ENCODE results near the gene SLC35B3.
"Not testable (repeated sequence)": the region's sequence is repeated elsewhere in the genome, so short reads cannot be mapped to it uniquely, and the experiment has no call there.

Gene SLC35B3
- total RNA-seq, result 25.1 to 25.6 reads per million in 2 donors

DNA sequence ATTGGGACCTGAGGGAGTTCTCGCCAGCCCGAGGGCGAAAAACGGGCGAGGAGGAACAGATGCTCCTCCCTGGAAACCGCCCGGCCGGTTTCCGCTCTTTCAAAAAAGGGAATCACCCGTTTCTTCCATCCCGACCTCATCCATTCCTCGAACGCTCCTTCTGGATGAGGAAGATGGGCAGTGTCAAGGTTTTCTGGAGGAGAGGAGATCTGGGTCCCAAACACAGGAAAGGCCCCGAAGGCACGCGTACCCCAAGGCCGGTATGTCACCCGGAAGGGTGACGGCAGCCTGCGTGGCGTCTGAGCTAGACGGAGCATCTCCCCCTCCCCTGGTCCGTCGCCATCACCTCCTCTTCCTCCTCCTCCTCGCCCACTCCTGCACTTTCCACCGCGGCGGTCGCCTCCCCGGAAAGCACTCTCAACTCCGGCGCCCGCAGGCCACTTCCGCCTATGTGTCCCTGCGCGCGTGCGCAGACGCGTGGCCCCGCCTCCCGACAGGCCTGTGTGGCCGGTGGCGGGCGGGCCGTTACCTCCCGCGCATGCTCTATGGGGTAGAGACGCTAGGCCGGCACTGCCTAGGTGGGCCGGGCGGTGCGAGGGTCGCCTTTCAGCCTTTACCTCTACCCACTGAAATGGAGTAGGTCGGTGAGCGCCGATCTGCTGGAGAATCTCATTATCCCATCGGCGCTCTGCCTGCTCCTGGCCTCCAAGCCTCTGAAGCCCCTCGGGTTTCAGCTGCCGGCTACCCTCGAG is at the start of gene SLC35B3:
TSS of gene SLC35B3 (minus strand) at position 453 of the 752 bp plus-strand sequence.
- DNase-seq, result peak; percentile 97

DNA sequence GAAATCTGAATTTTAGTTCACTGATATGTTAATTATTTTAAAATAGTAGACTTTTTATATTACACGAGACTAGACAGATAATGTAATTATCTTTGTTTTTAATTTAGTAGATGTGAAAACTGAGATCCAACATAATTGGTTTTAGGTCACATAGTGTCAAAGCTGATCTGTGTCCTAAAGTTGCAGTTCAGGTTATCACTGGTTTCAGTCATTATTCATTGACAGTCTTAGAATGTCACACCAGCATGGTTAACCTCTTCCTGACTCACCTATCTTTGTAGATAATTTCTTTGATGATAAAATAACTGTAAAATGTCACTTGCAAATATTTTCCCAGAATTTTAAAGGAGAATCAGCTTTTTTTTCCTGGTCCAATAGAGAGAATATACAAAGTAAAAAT is 48.3 kb upstream of the SLC35B3 start:
- DNase-seq, result no peak

DNA sequence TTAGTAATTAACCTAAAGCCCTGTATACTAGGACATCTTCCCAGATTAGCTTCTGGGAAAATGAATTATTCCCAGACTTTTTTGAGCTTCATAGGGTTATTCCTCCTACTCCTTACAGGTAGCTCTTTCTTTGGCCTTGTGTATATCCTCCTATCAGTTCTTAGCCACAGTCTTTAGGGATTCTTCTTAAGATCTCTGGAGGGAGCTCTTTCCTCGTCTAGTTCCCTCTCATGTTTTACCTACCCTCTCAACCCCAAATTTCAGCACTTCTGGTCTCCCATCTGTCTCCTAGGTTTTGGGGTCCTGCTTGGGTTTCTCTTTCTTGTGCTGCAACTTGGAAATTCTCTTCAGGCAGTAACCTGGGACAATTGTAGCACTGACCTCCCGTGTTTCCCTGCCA is 46.4 kb upstream of the SLC35B3 start:
- DNase-seq, result no peak

- DNase-seq, result no peak
These were observed 43.1 kb upstream of the SLC35B3 start for GRCh38 chr6:8478418-8478817.

DNA sequence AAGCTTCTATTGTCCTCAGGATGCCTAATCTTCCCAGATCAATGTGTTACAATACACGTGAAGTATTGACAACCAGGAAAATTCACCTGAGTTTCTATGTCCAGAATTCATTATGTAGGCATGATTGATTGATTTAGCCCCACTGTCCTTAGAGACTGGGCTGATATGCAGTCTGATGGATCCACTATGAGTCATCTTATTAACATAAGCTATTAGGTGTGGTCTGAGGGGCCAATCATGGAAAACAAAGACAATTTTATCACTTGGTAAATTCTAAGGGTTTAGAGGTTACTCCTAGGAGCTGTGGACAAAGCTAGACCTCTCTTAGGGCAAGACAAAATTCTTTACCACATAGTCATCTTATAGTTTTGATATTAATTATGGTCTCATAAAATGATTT is 41.3 kb upstream of the SLC35B3 start:
- DNase-seq, result no peak

DNA sequence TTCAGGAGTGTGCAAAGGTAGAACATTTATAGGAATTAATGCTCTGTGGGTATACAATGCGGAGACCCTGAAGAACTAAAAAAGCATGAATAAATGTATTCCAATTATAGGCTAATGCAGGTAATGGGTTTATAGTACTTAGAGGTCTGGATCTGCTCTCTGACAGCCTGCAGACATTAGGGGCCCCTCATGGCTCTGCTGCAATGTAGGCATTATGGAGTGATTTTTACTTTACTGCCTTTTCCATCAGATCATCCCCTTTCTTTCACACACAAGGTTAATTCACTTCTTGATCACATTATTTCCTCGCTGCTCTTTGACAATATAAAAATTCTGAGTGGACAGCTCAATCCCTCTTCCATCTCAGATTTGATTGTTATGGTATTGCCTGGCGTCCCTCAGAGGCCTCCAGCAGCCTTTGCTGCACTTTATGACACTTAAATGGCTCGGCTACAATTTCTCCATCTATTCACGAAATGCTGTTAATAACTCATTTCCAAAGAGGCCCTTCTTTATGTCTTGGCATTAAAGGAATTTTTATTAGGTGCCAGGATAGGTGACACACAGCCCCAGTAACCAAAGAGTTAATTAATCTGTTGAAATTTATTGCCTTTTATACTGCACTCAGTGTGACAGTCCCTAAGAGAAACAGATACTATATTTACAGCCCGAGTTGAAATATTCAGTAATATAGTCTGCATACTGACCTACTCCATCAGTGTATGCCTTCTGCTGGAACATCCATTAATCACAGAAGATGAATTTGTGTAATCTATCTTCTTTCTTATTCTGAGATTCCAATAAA is 33.4 kb upstream of the SLC35B3 start:
- no peak for DNase-seq

DNA sequence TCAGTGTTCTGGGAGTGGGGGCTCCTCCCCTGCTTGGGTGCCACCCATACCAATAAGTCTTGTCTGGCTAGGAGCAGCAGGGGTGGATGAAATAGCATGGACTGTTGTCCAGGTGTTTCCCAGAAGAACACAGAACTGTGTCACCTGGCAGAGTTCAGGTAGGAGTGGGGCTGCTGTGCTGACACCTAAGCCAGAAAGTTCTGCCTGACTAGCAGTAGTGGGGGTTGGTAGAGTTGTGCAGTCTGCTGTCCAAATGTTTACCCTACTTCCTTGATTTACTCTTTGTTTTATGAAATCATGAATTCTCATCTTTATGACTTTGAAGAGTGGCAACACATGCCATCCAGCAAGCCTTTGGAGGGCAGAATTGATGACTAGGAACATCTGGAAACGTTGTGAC is 27.3 kb upstream of the SLC35B3 start:
- DNase-seq, result no peak

GRCh38 chr6:8462169-8462568 is 26.8 kb upstream of the SLC35B3 start:
- DNase-seq, result no peak

GRCh38 chr6:8446391-8446790 is 11.0 kb upstream of the SLC35B3 start:
- DNase-seq, result no peak

DNA sequence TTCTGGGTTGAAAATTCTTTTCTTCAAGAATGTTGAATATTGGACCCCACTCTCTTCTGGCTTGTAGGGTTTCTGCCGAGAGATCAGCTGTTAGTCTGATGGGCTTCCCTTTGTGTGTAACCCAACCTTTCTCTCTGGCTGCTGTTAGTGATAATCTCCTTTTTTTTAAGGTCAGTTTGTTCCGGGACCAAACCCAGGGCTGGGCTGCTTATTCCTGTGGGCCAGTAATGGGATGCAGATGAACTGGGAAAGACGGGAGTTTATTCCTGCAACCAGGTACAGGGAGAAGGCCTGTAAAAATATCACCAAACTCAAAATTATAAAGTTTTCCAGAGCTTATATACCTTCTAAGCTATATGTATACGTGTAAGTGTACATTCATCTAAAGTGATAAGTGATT is 10.6 kb upstream of the SLC35B3 start:
- not testable (repeated sequence) for DNase-seq

DNA sequence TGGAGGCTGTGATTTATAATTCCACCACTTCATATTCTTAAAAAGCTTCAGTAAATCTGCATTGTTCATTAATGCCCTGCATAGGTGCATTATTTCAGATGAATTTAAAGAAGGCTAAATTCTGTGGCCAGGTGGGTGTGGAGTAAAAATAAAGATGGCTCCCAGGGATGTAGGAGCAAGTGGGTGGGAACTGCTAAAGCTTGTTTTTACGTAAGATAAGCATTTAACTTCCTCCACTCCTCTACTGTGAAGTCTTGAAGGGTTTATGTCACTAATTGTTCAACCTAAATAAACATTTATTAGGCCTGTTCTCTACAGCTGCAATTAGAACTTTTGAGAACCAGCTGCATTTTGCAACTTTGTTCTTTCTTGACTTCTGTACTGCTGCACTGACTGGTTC is 6.8 kb upstream of the SLC35B3 start:
- no peak for DNase-seq

DNA sequence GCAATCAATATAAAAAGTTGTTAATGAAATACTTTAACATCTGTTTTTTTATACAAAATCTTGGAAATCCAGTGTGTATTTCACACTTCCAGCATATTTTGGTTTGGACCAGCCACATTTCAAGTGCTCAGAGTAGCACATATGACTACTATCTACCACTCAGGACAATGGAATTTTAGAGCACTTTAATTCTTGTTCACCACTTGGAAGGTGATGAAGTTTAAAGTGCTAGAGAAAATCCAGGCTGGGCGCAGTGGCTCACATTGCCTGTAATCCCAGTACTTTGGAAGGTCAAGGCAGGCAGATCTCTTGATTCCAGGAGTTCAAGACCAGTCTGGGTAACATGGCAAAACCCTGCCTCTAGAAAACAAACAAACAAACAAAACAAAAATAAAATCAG is 6.1 kb upstream of the SLC35B3 start:
- DNase-seq, result no peak

GRCh38 chr6:8439601-8440268 is 4.4 kb upstream of the SLC35B3 start:
- DNase-seq, result no peak

DNA sequence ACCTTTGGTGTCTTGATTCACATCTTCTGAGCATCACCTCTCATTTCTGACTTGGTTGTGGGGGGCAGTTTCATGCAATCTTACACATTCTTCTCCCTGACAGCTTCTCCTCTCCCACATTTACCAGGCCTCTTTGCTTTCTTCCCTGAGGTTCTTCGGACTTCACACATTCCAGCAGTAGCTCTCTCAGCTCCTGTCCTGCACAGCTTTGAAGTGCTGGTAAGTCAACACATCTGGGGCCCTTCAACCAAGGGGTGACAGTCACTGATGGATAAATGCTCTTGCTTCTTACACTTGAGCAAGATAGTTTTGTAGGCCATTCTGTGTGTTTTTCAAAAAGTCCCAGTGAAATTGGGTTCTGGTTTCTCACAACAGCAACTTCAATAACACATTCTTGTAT is 2.5 kb upstream of the SLC35B3 start:
- no peak for DNase-seq

DNA sequence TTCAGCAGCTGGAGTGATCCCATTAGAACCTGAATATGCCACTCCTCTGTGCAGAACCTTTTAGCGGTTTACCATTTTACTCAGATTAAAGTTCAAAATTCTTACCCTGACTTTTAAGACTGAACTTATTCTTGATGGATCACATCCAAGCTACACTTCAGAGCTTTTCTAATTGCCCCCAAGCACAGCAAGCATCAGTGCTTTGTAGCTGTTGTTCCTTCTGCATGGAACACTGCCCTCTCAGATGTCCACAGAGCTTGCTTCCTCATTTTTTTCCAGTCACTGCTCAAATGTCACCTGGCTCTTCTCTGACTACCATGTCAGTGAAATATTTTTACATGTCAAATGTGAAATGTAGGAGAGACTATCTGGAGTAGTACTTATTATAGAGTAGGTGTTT is 1.6 kb upstream of the SLC35B3 start:
- DNase-seq, result no peak

DNA sequence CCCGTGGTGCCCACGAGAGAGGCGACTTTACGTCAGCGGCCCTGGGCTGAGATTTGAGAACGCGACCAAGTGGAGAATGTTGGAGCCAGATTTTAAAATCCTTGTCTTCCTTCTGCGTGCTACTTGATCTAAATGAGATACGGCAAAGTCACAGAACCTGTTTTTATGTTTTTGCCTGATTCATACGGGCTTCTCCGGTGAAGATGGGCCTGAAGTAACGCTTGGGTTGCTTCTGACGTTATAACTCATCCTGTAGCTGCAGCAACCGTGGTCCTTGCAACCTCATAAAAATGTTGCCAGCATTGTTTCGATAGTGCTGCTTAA is 462 bp upstream of the SLC35B3 start:
- no peak for DNase-seq

GRCh38 chr6:8434727-8435092 is 635 bp downstream of the SLC35B3 start:
- no peak for DNase-seq

- DNase-seq, result no peak
These were observed 2.7 kb downstream of the SLC35B3 start for GRCh38 chr6:8432614-8433013.

GRCh38 chr6:8429821-8430220 is 5.5 kb downstream of the SLC35B3 start:
- DNase-seq, result no peak

DNA sequence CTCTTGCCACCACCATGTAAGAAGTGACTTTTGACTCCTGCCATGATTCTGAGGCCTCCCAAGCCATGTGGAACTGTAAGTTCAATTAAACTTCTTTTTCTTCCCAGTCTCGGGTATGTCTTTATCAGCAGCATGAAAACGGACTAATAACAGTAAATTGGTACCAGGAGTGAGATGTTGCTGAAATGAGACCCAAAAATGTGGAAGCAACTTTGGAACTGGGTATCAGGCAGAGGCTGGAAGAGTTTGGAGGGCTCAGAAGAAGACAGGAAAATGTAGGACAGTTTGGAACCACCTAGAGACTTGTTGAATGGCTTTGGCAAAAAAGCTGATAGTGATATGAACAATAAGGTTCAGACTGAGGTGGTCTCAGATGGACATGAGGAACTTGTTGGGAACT is 8.8 kb downstream of the SLC35B3 start:
- not testable (repeated sequence) for DNase-seq

DNA sequence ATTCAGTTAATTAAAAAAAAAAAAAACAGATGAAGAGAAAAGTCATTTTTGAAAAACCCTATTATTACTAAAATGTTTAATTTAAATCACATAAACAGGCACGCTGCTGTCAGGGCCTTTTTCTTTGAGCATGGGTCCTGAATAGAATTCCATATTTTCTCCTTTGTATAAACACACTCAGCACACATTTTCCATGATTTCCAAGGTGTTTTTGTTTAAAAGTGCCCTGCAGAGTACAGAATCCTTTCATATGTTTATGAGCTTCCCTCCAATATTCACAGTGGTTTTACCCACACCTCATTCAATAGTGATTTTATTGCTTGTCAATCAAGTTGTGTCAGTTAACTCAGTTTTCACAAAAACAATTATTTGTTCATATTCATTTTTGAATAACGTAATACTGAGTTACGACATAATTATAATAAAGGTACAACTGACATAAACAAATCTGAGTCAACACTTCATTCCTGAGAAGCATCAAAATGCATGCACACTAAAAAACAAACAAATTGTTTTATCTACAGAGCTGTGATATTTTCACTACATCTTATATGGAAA is 15.2 kb downstream of the SLC35B3 start:
- no peak for DNase-seq

GRCh38 chr6:8415913-8416312 is 19.4 kb downstream of the SLC35B3 start:
- DNase-seq, result no peak

GRCh38 chr6:8415280-8415679 is 20.1 kb downstream of the SLC35B3 start:
- DNase-seq, result no peak

DNA sequence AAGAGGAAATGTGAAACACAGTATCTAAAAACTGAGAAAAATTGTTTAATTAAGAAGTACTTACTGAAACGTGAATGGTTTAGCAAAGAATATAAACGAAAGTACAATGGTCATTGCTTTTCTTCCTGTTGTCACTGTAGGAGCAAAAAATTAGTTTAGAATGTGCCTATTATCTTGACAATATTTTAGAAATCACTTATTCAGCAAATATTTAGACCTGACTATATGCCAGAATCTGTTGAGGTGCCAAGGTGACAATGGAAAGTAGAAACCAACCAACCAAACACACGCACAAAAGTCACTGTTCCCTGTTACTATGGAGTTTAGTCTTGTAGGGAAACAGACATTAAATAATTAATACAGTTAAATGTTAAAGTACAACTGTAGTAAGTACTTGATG is 20.5 kb downstream of the SLC35B3 start:
- no peak for DNase-seq
